Measurements from ENCODE around the gene FBXO10. TPM values are rescaled to one million over a fixed set of nuclear protein-coding genes. Genes with fewer than 3 reads are reported as not detected.

Gene FBXO10
- total RNA-seq, 3 donors from 2014 or later, result 5.1 to 6.9 (median 5.9) TPM

GRCh38 chr9:37491939-37492338, 84.2 kb downstream of the FBXO10 start:
- intact Hi-C loops (cut with DNase I; ENCODE audit: low total_unique reads), result loop anchor here (10.0 kb wide), 1 partner anchor 1957 kb away; no protein-coding TSS in a partner anchor
- Histone ChIP-seq H3K4me3 (no peak overlapping the region), H3K4me1 (peaks cover 0 to 12% of the 10 kb centered on the region in 2 donors), H3K27ac (no peak overlapping the region), H3K9me3 (no peaks in the 10 kb centered on the region), H3K36me3 (no peaks in the 10 kb centered on the region), H3K27me3 (no peaks in the 10 kb centered on the region)
- no peak for DNase-seq (ENCODE audit: low spot score in 2 of 2)
- TF ChIP-seq CTCF (IDR thresholded peaks at IDR 0.05) (no peak), POLR2A (IDR thresholded peaks at IDR 0.05) (no peak), POLR2AphosphoS5 (IDR thresholded peaks at IDR 0.05) (no peak)

DNA sequence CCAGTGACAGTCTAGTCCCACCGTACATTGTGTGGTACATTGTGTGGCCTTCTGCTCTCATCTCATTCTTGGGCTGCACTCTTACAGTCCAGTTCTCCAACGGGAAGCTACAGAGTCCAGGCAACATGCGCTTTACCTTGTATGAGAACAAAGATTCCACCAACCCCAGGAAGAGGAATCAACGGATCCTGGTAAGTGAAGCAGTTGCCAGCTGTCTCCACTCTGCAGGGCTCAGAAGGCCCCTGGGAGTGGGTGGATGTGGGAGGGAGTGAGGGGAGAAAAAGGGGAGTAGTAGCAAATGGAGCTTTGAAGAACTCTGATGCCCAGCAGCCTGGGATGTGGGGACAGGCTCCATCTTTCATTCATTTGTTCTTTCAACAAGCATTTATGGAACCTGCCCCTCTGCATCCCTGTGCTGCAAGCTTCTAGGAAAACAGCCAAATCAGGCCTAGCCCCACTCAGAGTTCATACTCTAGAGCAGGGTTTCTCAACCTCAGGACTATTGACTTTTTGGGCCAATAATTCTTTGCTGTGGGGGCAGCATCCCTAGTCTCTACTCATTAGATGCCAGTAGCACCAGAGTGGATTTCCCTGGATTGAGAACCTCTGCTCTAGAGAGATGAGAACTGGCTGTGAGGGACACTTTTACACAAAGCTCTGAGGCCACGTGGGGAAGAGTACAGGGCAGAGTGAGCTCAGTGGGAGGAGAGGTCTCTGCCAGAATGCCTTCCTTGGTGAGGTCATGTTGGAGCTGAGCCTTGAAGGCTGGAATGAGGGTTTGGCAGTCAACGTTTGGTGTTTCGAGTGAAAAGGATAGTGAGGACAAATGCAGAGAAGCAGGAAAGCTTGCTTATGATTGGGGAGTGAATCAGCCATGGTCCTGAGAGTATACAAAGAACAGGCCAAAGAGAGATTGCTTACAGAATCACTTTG, 89.3 kb downstream of the FBXO10 start:
- H3K4me3 ChIP-seq, result peak overlapping the region; percentile 63 to 77 (median 73)
- no peaks in the 10 kb centered on the region for H3K36me3 ChIP-seq
- intact Hi-C loops (cut with DNase I; ENCODE audit: low total_unique reads), result loop anchor here (10.0 kb wide), 2 partner anchors 62 to 108 kb away; partner anchors contain the start of genes GRHPR and TOMM5
- peaks cover 0 to under 1% of the 10 kb centered on the region in 2 donors for H3K27me3 ChIP-seq
- peak overlapping the region; percentile 82 to 88 for H3K27ac ChIP-seq
- TF ChIP-seq POLR2A (IDR thresholded peaks at IDR 0.05) (no peak), CTCF (IDR thresholded peaks at IDR 0.05) (no peak), POLR2AphosphoS5 (IDR thresholded peaks at IDR 0.05) (no peak)
- H3K4me1 ChIP-seq, result peaks cover 0 to 14% of the 10 kb centered on the region in 2 donors
- peak in 1 of 2 donors; percentile 48 for DNase-seq (ENCODE audit: low spot score in 2 of 2)
- no peaks in the 10 kb centered on the region for H3K9me3 ChIP-seq

GRCh38 chr9:37486256-37486615, 89.9 kb downstream of the FBXO10 start:
- Histone ChIP-seq H3K4me3 (peak overlapping the region; percentile 63 to 77 (median 73)), H3K4me1 (peaks cover 0 to 14% of the 10 kb centered on the region in 2 donors), H3K27ac (peak overlapping the region; percentile 82 to 88), H3K36me3 (no peaks in the 10 kb centered on the region), H3K27me3 (peaks cover 0 to 6% of the 10 kb centered on the region in 2 donors), H3K9me3 (no peaks in the 10 kb centered on the region)
- DNase-seq (ENCODE audit: low spot score in 2 of 2), result no peak
- intact Hi-C loops (cut with DNase I; ENCODE audit: low total_unique reads), result loop anchor here (10.0 kb wide), 2 partner anchors 61 to 109 kb away; partner anchors contain the start of genes GRHPR and TOMM5
- TF ChIP-seq POLR2AphosphoS5 (IDR thresholded peaks at IDR 0.05) (no peak), CTCF (IDR thresholded peaks at IDR 0.05) (no peak), POLR2A (IDR thresholded peaks at IDR 0.05) (no peak)

DNA sequence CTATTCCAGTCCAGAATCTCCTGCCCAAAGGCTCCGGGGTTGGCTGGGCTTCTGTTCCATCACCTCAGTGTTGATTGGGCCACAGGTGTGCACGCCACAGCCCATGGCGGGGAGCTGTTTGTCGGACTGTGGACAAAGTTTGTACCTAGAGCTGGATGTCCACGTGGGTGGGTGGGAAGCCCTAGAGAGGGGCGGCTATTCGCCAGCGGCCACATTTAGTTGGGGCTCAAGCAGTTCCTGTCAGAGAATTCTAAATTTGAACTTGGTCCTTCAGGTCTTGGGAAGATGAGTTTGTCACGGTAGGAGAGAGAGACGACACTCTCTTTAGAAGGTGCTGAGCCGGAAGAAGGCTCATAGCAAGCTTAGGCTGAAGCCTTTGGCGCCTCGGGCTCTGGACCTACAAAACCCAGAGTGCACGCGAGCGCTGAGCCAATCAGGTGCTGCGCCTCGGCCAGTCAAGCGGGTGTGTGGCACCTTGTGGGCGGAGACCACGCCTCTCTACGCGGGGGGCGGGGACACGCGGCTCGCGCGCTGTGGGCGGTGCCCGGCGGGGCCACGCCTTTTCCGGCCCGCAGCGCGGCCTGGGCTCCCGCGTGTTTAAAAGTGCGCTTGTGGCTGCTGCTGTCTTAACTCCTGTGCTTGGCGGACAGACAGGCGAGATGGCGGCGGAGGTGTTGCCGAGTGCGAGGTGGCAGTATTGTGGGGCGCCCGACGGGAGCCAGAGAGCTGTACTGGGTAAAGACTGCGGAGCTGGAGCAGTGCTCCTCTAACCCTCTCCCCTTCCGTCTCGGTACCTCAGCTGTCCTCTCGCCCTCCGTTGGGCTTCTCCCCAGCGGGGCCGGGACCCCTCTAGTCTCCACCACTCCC, 90.6 kb downstream of the FBXO10 start, which contains the start of gene POLR1E:
Gene POLR1E, plus strand, starts transcription at position 560 of the 867 bp plus-strand sequence. Its CDS starts 100 bp downstream, at position 660.
- intact Hi-C loops (cut with DNase I; ENCODE audit: low total_unique reads), result loop anchor here (10.0 kb wide), 2 partner anchors 61 to 109 kb away; partner anchors contain the start of genes GRHPR and TOMM5
- TF ChIP-seq CTCF (IDR thresholded peaks at IDR 0.05) (no peak), POLR2AphosphoS5 (IDR thresholded peaks at IDR 0.05) (peak; percentile 73 to 87 (median 78)), POLR2A (IDR thresholded peaks at IDR 0.05) (peak; percentile 53)
- no peaks in the 10 kb centered on the region for H3K36me3 ChIP-seq
- peaks cover 0 to 6% of the 10 kb centered on the region in 2 donors for H3K27me3 ChIP-seq
- peaks cover 0 to 14% of the 10 kb centered on the region in 2 donors for H3K4me1 ChIP-seq
- H3K4me3 ChIP-seq, result peak within 1 kb of the TSS; percentile 63 to 77 (median 73)
- H3K27ac ChIP-seq, result peak within 1 kb of the TSS; percentile 82 to 88
- H3K9me3 ChIP-seq, result no peaks in the 10 kb centered on the region
- peak; percentile 95 for DNase-seq (ENCODE audit: low spot score in 2 of 2)

Data from breast epithelium (tissue), 4 donors.